Activated T-helper 2 cell treated with anti-CD3 and anti-CD28 coated beads, Interferon-gamma antibody, Interleukin-2, Interleukin-4, amounts not matched to agents 10 μg/mL and 5 μg/mL and 100 μg/mL, durations not matched to agents 14 hours and 24 hours and 36 hours (primary cell): ENCODE measurements around the gene GET4. TPM values are rescaled to one million over a fixed set of nuclear protein-coding genes. Genes with fewer than 3 reads are reported as not detected.
A peak's percentile ranks its signal among the peaks of the same experiment; 100 is the strongest.
"Not testable (repeated sequence)": the region's sequence is repeated elsewhere in the genome, so short reads cannot be mapped to it uniquely, and the experiment has no call there.

ENCODE experiments used
- DNase-seq: peaks from one replicate; pipeline ENCODE4 v3.0.0; 2021; ENCODE audit warnings: low spot score
- H3K27ac Mint-ChIP-seq: one replicate; pipeline ENCODE4 v1.8.0; 2021; ENCODE audit warnings: mixed read lengths
- H3K27me3 Mint-ChIP-seq: one replicate; pipeline ENCODE4 v1.8.0; 2021; ENCODE audit warnings: low read depth, mixed read lengths
- H3K36me3 Mint-ChIP-seq: one replicate; pipeline ENCODE4 v1.8.0; 2021; ENCODE audit warnings: low read depth, mixed read lengths
- H3K4me1 Mint-ChIP-seq: one replicate; pipeline ENCODE4 v1.8.0; 2021; ENCODE audit warnings: low read depth, mixed read lengths
- H3K4me3 Mint-ChIP-seq: one replicate; pipeline ENCODE4 v1.8.0; 2021; ENCODE audit warnings: low read depth, mild to moderate bottlenecking, moderate library complexity, mixed read lengths
- H3K9me3 Mint-ChIP-seq: one replicate; pipeline ENCODE4 v1.8.0; 2021; ENCODE audit warnings: mixed read lengths
- intact Hi-C: fragments of 100-400 bp; cut with micrococcal nuclease; formaldehyde crosslinking; loops from one replicate; pipeline ENCODE4 v1.15.1; 2023
- total RNA-seq: library from RNA; stranded (reverse); gene quantifications from 2 replicates; pipeline ENCODE4 v1.2.3, GENCODE V29; 2022

GET4 gene
- total RNA-seq, 1 donor from 2014 or later, result 32.2 TPM

- DNase-seq, result no peak
- intact Hi-C loops, result loop anchor here (1.0 kb wide), 1 partner anchor 17 kb away; no protein-coding TSS in a partner anchor
- peaks cover 30% of the 10 kb centered on the region for H3K4me1 Mint-ChIP-seq
- H3K9me3 Mint-ChIP-seq, result peaks cover 23% of the 10 kb centered on the region
- H3K27ac Mint-ChIP-seq, result peak overlapping the region; percentile 93
- H3K27me3 Mint-ChIP-seq, result peaks cover 2% of the 10 kb centered on the region
- H3K4me3 Mint-ChIP-seq, result peak overlapping the region; percentile 52
- H3K36me3 Mint-ChIP-seq, result peaks cover 33% of the 10 kb centered on the region
Measured at GRCh38 chr7:940599-941408, 64.5 kb downstream of the GET4 start.

GRCh38 chr7:943793-944192, 67.4 kb downstream of the GET4 start:
- intact Hi-C loops, H3K27ac Mint-ChIP-seq, DNase-seq, H3K4me3 Mint-ChIP-seq, H3K27me3 Mint-ChIP-seq: not testable (repeated sequence)
- Mint-ChIP-seq H3K4me1 (peaks cover 25% of the 10 kb centered on the region), H3K36me3 (peaks cover 22% of the 10 kb centered on the region), H3K9me3 (peaks cover 23% of the 10 kb centered on the region)

GRCh38 chr7:944744-945143, 68.4 kb downstream of the GET4 start:
- peaks cover 24% of the 10 kb centered on the region for H3K4me1 Mint-ChIP-seq
- no peak for DNase-seq
- peaks cover 22% of the 10 kb centered on the region for H3K9me3 Mint-ChIP-seq
- no peak overlapping the region for H3K27ac Mint-ChIP-seq
- intact Hi-C loops, result no loop called here
- no peak overlapping the region for H3K4me3 Mint-ChIP-seq
- H3K27me3 Mint-ChIP-seq, result peaks cover 2% of the 10 kb centered on the region
- H3K36me3 Mint-ChIP-seq, result peaks cover 20% of the 10 kb centered on the region

- intact Hi-C loops, result no loop called here
- Mint-ChIP-seq H3K9me3 (peaks cover 18% of the 10 kb centered on the region), H3K27me3 (peaks cover 2% of the 10 kb centered on the region), H3K4me3 (no peak overlapping the region), H3K4me1 (peaks cover 20% of the 10 kb centered on the region), H3K36me3 (peaks cover 16% of the 10 kb centered on the region), H3K27ac (no peak overlapping the region)
- no peak for DNase-seq
Measured at GRCh38 chr7:945147-945555, 68.8 kb downstream of the GET4 start.

DNA sequence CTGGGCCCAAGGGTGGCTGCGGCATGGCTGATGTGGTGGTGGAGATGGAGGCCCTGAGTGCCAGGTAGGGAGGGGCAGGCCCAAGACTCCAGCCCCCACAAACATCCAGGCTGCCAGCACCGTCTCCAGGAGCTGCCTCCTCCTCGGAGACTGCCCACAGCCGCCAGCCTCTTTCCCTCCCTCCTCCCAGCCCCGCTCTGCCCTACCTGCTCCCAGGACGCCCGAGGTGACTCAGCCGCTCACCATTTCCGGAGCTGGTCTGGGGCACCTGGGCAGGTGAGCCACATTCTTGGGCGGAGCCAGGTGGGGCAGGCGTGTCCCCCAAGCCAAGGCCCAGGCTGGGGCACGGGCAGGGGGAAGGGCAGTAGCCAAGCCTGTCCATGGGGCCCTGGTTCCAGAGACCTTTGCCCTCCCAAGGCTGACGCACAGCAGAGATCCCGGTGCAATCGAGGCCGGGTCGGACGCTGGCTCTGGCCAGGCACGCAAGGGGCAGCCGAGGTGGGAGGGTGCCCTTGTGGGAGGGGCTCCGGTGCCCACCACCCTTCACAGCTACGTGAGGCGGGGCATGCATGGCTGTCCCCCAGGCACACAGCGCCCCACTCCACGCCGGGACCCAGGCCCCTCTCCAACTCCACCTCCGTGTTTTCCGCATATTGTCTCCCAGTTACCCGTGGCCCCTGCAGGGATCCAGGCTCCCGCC, 69.4 kb downstream of the GET4 start:
- no peak overlapping the region for H3K27ac Mint-ChIP-seq
- peaks cover 13% of the 10 kb centered on the region for H3K9me3 Mint-ChIP-seq
- peaks cover 14% of the 10 kb centered on the region for H3K4me1 Mint-ChIP-seq
- intact Hi-C loops, result no loop called here
- DNase-seq, result no peak
- H3K36me3 Mint-ChIP-seq, result peaks cover 14% of the 10 kb centered on the region
- peaks cover 2% of the 10 kb centered on the region for H3K27me3 Mint-ChIP-seq
- no peak overlapping the region for H3K4me3 Mint-ChIP-seq

Other genes with a start within 250 kb of the GET4 start
- gene DNAAF5, start 149.9 kb upstream of the GET4 start, total RNA-seq, result 41.5 and 41.7 TPM in 2 replicates
- 31.5 and 38.9 TPM in 2 replicates for gene PRKAR1B, start 149.3 kb upstream of the GET4 start, total RNA-seq
- gene SUN1, start 44.1 kb upstream of the GET4 start, total RNA-seq, result 87.7 TPM in 2 replicates
- gene ADAP1, start 78.1 kb downstream of the GET4 start, total RNA-seq, result 62.8 and 65.2 TPM in 2 replicates
- 15.0 and 17.2 TPM in 2 replicates for gene COX19, start 99.0 kb downstream of the GET4 start, total RNA-seq
- not detected in 2 replicates for gene CYP2W1, start 106.6 kb downstream of the GET4 start, total RNA-seq
- 5.6 and 6.7 TPM in 2 replicates for gene GPR146, start 168.0 kb downstream of the GET4 start, total RNA-seq
- 0.37 and 0.46 TPM in 2 replicates for gene GPER1, start 211.6 kb downstream of the GET4 start, total RNA-seq